ENCODE measurements around the gene PPOX.

- TF ChIP-seq CTCF (IDR thresholded peaks at IDR 0.05; ENCODE audit: low read depth, low read length) (no peak), POLR2A (IDR thresholded peaks at IDR 0.05; ENCODE audit: extremely low read depth, insufficient read length) (no peak)
Observed at GRCh38 chr1:161121042-161121650, 45.1 kb upstream of the PPOX start.

All from NB4 (cell line).